GM18951 (cell line): Measurements from ENCODE around the gene C2orf92.

Experiments
- POLR2A ChIP-seq: IDR thresholded peaks from 4 replicates; pipeline ENCODE4 v1.6.1; 2011; ENCODE audit warnings: mild to moderate bottlenecking; ENCODE audit not compliant: insufficient read length, insufficient read depth; ENCODE audit errors: extremely low read depth
- in situ Hi-C: fragments of 300-500 bp; cut with MboI; formaldehyde crosslinking; loops from one replicate; pipeline ENCODE4 v1.12.0; 2022; ENCODE audit warnings: low sequenced_read_pairs, mixed read lengths, inconsistent platforms; ENCODE audit not compliant: unreplicated experiment

C2orf92 gene

DNA sequence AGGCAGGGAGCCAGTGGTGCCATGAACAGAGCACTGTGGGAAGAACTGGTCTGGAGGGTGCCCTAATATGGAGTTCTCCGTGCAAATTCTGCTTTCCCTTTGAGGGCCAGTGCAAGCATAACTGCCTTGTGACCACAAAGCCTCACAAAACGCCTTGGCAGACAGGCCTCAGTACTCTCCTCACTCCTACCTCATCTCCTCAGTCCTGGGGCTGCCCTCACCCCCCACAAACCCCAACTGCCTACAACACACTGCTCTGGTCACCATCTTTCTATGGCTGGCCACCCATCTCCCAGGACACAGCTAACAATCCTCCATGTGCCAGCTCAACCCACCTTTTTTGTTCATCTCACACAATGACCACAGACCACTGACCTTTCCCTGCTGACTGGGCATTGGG lies 14.7 kb upstream of the C2orf92 start:
- in situ Hi-C loops, result no loop called here

DNA sequence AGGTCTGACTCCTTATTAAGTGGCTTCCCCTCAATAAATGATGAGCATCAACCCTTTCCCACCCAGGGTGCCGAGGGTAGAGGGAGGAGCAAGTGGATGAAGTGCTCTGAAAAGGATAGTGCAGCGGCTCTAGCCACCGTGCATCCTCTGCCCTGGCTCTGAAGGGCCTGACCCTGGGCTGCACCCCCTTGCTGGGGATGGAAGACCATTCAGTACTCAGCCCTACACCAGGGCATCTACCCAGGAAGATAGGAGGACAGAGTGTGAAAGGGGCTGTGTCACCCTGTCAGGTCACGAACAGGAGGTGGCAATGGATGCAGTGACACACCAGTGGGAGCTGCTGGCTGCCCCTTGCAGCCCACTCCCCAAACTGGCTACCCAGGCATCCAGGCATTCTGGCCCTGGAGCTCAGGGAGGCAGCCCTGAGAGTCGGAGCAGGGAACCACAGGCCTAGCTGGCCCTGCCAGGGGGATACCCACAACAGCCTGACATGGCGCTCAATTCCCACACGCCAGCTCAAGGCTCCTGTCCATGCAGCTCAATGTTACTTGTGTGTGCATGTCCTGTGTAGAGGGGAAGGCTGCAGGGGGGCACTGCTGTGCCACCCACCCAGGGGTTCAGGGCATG lies 13.3 kb upstream of the C2orf92 start:
- in situ Hi-C loops, result no loop called here
- TF ChIP-seq POLR2A, result no peak

More for the DNA sequence above, 14.7 kb upstream of the C2orf92 start:
- no peak for TF ChIP-seq POLR2A

DNA sequence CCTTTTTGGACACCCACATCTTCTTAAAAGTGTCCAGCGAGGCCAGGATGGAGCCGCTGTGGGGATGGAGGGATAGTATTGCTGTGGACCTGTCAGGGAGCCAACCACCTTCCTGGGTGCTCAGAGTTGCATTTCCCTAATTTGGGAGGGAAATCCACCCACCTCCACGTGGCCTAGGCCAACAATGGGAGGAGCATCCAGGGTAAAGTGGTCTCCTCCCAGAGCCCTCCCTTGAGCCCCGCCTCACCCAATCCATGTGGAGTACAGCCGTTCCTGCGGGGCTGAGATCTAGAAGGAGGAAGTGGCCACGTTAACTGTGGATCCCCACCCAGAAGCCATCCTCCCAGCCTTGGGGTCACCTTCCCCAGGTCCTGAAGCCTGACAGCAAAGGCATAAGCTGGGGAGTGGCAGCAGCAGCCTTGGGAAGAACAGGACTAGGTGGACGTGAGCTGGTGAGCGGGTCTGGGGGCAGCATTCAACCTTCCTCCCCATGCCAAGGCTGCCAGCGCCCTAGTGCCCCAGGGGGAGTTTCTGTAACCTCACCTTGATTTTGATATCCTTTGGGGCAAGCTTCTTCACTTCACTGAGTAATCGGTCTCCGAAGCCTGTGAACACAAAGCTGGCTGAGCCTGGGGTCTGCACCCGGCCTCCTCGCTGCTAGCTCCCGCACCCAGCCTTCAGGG lies 12.5 kb upstream of the C2orf92 start:
- in situ Hi-C loops, result no loop called here
- no peak for TF ChIP-seq POLR2A

DNA sequence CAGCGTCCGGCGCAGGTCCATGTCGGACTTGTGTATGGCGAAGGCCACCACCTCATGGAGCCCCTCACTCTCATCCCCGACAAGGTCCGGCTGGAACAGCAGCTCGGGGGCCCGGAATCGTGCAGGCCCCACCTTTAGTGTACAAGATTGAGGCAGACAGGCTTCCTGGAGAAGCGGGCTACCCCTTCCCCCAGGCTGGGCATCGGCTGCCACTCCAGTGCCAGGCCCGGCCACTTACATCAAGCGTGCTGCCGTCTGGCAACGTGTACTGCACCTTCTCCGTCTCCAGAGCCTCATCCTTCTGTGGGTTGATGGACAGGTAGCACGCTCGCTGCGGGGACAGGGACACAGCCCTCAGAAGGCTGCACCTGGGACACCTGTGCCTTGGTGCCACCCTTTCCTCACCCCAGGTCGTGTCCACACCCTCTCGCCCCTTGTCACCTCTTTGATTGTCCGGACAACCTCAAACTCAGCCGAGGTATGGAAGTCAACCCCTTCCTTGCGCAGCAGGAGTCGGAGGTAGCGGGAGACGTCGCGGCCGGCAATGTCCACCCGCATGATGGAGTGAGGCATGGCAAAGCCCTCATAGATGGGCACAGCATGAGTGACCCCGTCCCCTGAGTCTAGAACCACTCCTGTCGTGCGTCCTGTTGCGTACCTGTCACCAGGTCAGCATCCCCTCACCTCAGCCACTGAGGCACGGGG lies 11.4 kb upstream of the C2orf92 start:
- in situ Hi-C loops, result no loop called here
- no peak for TF ChIP-seq POLR2A

DNA sequence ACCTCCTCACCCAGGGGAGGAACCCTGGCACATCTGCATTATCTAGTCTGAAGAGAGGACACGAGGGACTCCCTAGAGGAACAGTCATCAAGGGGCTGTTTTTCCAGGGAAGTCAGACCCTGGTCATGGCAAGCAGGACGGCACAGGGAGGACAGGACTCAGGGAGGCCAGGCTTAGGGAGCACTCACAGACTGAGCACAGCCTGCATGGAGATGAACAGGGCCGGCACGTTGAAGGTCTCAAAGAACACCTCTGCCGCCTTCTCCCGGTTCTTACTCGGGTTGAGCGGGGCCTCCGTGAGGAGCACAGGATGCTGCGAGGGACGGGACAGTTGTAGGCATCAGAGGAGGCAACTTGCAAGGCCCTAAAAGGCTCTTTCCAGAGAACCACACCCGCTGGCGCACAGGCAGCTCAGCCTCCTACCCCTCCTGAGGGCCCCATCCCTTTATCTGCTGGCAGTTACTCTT lies 10.8 kb upstream of the C2orf92 start:
- in situ Hi-C loops, result no loop called here
- TF ChIP-seq POLR2A, result no peak

DNA sequence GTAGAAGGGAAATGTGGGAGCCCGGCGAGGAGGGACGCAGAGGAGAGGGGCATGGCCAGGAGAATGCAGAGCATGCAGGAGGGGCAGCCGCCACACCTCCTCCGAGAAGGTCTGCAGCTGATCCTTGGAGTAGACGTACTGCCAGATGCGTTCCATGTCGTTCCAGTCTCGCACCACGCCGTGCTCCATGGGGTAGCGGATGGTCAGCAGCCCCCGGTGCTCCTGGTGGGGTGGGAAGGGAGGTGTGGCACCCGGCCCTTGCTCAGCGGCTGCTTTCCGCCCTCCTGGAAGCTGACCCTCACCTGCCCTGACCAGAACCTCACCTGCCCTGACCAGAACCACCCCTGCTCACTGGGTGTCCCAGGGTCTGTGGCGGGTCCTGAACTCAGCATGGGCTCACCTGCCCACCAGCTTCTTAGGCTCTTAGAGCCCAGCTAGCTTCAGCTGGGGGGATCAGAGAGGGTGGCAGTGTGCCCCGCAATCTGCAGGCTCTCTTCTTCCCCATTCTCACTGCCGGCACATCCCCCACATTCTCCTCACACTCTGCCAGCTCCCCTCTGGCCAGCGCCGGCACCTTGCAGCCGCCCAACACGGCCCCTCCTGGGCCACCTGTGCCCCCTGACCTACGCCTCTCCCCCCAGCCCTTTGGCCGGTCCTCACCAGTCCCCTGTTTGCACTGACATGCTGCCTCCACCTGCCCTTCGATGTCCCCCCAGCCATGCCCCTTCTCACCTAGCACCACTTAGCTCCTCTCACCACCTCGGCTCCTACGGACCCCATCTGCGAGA lies 10.1 kb upstream of the C2orf92 start:
- in situ Hi-C loops, result no loop called here
- no peak for TF ChIP-seq POLR2A

DNA sequence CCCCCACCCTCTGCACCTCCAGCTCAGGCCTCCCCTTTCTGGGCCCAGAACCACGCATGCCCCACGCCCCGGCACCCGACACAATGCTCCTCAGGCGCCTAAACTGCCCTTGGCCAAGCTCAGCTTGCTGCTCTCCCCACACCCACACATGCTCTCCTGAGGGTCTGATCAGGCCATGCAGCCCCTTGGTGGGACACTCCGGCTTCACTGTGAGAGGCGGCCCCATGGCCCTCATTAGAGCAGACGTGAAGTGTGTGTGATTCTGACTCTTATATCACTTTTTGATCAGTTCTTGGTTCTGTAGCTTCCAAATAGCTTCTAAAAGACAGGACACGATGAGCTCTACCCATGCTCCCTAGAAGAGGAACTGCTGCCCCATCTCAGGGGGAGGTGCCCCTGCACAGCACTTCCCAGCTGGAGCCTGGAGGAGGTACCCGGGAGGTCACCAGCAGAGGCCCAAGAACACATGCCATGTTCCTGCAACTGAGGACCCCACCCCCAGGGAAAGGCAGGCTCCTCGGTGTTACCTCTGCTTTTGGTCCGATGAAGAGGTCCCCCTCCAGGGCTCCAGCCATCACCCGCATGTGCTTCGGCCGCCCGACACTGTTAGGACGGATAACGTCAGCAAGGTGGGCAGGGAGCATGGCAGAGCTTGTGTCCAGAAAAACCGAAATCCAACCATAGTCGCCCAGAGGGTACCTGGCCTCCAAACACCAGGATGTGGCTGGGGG lies 9.3 kb upstream of the C2orf92 start:
- in situ Hi-C loops, result no loop called here
- no peak for TF ChIP-seq POLR2A

DNA sequence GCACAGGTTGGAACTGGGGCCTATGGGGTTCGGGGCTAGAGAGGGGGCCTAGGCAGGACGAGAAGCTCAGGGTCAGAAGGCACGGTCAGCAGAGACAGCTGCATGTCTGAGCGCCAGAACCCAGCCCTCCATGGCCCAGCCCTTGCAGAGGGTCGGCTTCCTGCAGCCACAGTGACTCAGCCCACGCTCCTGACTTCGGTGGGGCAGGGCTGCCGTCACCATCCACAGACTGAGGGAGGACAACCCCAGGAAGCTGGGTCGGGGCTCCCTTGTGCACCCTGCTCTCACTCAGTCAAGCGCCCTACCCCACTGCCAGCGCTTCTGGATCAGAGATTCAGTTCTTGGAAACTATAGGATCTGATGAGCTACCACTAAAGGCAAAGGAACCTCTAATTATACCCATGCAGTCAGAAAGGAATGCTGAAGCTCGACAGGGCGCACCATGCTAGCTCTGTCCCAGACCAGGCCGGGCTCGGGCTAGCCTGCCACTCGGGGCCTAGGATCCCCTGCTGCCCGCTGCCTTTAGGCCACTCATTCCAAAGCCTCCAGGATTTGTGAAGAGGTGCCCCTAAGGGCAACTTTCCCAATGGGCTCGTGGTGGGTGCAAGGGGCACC lies 8.6 kb upstream of the C2orf92 start:
- in situ Hi-C loops, result no loop called here
- TF ChIP-seq POLR2A, result no peak

DNA sequence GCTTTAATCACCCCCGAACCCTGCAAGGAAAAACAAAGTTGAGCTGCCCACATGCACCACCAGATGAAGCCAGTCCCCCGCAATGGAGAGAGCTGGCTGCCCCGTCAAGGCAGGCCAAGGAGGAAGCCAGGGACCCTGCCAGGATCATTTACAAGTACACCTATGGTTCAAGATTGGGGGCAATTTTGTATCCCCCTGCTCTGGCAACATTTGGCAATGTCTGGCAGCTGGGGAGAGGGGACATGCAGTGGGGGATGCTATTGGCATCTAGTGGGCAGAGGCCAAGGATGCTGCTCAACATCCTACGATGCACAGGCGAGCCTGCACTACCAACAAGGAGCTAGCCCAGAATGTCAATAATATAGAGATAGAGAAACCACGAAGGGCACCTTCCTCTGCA lies 7.6 kb upstream of the C2orf92 start:
- in situ Hi-C loops, result no loop called here
- no peak for TF ChIP-seq POLR2A

DNA sequence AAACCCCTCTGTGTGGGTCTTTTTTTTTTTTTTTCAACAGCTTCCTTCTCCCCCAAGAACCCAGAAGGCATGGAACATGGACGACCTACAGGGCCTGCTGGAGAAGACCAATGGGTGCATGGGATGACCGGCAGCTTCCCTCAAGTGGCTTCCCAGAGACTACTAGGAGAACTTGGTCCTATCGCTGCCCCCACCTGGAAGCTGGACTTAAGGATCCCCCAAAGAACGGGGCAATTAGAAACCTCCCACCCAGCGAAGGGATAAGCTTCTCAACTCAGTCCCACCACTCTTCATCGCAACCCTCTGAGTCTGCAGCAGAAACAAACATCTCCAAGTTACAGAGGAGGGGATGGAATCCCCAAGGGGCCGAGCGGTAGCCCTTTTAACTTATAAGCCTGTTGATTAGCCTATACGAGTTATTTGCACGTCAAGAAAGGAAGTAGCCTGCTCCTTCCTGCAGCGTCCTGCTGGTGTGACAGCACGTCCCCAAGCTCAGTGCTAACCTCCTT lies 7.1 kb upstream of the C2orf92 start:
- in situ Hi-C loops, result no loop called here
- TF ChIP-seq POLR2A, result peak; percentile 31

DNA sequence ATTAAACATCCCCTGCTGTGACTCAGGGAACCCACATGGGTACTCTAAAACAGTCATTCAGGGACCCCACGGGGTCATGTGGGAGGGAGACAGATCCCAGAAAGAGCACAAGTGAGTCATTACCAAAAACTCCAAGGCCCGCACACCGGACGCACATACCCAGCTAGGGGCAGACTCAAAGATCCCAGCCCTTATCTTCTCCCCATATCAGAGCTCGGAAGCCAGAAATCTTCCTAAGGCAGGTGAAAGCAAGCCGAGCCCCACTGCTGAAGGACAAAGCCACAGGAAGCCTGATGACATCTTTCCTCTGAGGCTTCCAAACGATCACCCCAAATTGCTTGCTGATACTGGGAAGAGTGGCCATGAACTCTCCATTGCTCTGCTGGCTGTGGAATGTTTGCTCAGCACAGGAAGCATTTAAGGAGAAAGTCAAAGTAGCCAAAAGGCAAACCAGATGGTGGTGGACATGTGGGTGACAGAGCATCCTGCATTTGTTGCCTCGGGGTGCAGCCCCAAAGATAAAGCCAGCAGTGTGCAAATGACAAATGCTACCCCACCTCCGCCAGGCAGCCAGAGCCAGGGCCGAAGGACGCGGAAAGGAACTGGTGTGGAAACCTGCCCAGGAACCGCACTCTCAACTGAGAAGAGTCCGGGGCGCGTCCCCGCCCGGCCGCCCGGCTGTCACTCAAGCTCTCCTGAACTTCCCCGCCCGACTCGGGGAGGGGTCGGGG lies 6.5 kb upstream of the C2orf92 start:
- in situ Hi-C loops, result no loop called here
- peak; percentile 49 for TF ChIP-seq POLR2A

DNA sequence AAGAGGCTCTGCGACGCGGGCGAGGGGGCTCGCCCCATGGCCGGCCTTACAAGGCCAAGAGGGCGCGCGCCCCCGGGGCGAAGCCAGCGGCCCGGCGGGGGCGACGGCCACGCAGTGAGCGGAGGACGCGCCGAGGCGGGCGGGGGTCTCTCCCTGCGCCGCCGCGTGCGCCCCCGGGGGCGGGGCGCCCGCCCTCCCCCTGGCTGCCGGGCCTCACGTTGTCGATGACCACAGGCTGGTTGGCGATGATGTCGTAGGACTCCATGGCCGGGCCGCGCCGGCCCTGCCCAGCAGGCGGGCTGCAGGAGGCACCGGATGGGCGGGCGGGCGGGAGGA lies 5.9 kb upstream of the C2orf92 start:
- TF ChIP-seq POLR2A, result peak; percentile 49
- in situ Hi-C loops, result no loop called here
